Limb (tissue), 2 donors: ENCODE measurements around the gene RNF114.
"Not testable (repeated sequence)": the region's sequence is repeated elsewhere in the genome, so short reads cannot be mapped to it uniquely, and the experiment has no call there.

ENCODE experiments used
- DNase-seq, 2 donors: peaks; one replicate each; pipeline ENCODE4 v3.0.0-alpha.2; 2016; ENCODE audit errors: extremely low spot score in 2 of 2

RNF114 gene

DNA sequence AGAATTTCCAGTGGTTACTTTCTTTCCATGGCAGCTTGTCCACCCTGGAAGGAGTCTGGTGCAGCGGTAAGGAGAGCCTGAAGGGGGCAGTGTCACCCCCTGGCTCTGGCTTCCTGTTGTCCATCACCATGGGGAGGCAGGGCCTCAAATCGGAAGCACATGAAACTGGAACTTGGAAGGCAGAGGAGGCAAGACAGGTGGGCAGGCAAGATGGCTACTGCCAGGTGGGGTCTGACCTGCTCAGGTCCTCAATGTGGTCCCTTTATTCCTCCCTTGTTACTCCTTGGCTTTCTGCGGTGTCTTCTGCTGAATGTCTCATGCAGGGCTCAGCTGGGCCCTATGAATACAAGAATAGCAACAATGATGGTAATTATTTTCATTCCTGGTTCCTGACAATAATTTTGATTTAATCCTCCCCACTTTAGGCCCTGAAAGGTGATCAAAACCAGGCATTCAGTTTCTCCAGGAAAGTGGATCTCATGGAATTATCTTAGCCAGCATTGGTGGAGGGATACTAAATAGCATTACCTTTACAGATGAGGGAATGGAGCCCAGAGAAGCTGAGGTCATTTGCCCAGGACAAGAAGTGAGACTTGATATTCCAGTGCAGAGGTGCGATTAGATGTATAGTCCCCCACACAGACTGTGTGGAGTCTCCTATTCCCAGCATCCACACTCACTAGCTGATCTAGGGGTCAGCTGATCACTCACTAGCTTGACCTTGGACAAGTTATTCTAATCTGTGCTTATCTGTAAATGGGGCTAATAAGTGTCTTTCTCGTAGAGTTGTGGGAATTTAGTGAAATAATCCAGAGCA, 29.0 kb downstream of the RNF114 start:
- no peak for DNase-seq

DNA sequence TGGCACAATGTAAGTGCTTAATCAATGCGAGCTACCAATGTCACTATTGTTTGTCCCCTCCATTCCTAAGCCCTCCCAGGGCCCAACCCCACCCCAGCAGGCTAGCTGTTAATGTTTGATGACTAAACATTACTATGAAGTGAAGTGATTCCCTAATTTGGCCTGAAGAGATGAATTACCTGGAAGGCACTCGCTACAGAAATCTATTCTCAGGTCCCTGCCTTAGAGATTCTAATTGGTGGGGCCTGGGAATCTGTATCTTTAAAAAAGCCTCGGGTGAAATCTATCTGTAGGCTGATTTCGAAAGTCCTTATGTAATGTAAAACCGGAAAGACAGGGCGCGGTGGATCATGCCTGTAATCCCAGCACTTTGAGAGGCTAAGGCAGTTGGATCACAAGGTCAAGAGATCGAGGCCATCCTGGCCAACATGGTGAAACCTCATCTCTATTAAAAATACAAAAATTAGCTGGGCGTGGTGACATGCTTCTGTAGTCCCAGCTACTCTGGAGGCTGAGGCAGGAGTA, 29.6 kb downstream of the RNF114 start:
- DNase-seq, result no peak

DNA sequence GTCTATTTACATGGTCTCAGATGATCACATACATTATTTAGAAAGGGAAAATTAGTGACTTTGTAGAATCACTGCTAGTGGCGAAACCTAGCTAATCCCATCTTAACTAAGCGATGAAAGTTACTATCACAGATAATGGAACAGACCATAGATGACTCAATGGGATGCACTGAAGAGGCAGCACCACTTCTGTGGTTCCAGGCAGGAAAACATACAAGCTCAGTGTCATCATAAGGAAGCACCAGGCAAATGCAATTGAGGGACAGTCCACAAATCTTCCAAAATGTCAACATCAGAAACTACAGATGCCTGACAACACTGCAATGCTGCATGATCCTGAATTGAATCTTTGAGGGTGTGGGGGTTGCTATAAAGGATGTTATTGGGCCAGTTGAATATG, 30.7 kb downstream of the RNF114 start:
- no peak for DNase-seq

DNA sequence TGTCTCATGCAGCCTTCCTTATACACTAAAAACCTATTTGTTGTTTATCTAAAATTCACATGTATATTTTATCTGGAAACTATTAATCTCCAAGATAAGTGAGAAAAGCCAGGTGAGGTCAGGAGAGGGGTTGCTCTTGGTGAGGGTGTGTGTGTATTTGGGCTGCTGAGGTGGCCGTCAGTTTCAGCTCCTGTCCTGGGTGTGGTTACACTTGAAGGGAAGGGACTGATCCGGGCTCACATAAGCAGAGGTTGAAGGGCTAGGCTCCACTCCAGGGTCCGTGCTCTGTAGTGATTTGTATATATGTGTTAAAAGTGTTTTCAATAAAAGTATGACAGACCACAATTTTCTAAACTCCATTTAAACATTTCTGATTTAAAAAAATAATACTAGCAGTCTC, 33.0 kb downstream of the RNF114 start:
- no peak for DNase-seq

DNA sequence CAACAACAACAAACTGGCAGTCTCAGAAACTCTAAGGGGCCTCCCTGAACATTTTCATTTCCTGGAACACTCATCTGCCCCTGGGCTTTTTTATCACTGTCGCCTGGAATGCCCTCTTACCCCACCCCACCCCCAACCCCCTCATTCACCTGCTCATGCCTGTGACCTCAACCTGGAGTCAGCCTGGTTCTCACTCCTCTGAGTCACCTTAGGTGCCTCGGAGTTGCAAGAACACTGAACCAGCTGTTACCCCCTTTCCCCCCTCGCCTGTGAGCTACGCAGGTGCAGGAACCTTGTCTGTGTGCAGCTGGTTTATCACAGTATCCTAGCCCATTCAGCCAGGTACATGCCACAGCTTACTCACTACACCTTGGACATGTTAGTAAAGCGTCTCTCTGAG, 33.7 kb downstream of the RNF114 start:
- DNase-seq, result no peak

DNA sequence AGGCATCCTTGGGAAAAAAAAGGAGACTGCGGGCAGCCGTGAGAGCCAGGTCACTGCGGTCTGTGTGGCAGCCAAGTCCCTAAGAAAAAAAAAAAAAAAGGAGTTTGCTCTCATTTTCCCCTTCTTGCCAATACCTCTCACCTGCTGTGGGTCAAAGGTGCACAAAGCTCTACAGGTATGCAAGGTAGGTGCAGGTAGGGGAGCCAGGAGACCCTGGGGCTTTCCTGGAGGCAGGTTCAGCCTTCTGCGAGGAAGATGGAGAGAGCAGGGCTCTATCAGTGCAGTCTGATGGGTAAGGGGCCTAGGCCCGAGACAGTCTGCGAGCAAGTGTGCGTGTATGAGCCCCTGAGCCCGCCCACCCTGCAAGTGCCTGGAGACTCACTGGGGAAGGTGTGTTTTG, 34.3 kb downstream of the RNF114 start:
- no peak for DNase-seq

DNA sequence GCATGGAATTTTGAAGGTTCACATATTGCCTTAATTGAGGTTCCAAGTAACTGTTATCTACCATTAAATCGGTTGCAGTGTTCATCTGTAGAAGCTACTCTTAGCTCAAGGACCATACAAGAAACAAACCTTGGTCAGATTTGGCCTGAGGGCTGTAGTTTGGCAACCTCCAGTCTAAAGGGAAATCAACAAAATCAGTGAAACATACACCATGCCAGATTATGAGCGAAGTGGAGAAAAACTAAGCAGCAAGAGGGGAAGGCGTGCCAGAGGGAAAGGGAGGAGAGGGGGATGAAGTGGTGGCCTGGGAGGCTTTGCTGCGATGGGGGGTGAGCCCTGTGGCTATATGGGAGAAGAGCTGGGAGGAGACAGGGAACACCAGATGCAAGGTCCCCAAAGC, 37.8 kb downstream of the RNF114 start:
- DNase-seq, result no peak

DNA sequence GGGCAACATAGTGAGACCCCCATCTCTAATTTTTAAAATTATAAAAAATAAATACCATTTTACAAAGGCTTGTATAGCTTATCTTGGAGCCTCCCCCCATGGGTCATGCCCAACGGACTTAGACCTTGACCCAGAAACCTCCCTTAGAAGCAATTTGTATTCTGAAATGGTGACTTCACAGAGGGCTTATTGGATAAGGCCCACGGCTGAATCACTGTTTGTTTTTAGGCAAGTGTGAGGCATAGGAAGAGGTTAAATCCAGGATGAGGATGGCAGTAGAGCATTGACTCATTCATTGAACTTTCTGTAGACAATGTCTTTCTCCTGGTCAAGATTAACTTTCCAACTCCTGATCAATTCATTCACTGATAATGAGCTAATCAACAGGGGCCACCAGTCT, 40.3 kb downstream of the RNF114 start:
- DNase-seq, result no peak

DNA sequence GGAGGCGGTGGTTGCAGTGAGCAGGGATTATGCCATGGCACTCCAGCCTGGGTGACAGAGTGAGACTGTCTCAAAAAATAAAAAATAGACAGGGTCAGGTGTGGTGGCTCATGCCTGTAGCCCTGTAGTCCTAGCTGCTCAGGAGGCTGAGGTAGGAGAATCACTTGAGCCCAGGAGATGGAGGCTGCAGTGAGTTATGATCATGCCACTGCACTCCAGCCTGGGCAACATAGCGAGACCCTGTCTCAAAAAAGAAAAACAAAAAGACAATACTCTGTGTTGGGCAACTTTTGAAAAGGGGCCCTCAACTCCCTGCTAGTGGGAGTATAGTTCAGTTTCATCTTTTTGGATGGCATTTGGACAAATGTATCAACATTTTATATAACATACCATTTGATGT, 41.5 kb downstream of the RNF114 start:
- DNase-seq, result not testable (repeated sequence)

DNA sequence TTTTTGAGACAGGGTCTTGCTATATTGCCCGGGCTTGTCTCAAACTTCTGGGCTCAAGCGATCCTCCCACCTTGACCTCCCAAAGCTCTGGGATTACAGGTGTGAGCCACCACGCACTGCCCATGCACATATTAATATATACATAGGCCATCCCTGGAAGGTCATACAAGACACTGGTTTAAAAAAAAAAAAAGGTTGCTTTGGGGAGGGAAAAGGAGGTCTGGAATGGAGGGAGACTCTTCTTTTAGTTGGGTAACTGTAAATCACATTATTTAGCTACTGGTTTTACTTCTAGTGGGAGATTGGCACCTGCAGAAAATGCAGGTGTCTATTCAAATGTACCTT, 42.5 kb downstream of the RNF114 start:
- DNase-seq, result no peak

DNA sequence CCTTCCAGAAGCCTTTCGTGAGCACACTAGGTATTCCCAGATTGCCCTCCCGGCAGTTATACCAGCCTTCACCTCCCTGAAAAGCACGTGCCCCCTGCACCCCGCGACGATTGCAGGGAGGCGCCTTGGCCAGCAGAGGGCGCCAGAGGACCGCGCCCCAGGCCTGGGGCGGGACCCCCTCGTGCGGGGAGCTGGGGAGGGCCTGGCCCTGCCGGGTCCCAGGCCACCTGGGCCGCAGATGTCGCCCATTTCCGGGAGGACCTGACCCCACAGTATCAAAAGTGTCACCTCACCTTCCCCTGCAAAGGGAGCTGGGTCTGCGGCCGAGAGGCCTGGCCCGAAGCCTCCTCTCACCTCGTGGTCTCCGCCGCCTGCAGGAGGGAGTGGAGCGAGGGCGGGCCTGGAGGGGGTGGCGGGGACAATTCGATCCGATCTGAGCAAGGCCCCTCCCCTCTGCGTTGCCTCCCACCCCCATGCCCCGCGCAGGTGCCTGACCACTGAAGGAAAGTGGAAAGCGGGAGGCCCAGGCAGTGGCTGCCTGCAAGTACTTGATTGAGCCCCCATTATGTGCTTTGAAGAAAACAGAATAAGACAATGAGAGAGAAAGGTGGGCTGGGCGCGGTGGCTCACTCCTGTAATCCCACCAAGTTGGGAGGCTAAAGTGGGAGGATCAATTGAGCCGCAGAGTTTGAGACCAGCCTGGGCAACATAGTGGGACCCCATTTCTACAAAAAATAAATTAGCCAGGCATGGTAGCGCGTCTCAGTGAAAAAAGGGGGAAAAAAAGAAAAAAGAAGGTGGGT, 43.0 kb downstream of the RNF114 start:
- peak in 1 of 2 donors; percentile 85 for DNase-seq

DNA sequence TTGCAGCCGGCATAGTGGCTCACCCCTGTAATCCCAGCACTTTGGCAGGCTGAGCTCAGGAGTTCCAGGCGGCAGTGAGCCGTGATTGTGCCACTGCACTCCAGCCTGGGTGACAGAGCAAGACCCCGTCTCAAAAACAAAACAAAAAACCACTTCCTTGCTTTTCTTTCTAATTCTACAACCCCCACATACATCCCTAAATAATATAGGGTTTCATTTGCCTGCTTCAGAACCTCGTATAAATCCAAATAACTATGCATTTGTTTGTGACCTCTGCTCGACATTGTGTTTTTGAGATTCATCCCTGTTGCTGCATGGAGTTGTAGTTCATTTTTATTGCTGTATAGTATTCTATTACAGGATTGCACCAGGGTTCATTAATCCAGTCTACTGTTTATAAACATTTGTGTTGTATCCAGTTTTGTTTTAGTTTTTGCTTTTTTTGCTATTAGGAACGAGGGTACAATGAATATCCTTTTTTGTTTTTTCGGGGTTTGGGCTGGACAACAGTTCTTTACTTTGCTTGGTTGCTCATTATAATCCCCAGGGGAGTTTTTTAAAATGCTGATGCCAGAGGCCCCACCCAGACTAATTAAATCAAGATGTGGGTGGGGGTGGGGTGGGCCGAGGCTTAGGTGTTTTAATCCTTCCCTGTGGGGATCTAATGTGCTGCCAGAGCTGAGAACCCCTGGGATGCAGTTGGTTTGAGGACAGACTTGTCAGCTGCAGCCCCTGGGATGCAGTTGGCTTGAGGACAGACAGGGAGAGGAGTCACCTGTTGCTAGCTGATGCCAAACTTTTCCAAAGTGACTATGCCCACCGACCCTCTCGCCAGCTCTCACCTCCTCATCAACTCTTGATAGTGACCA, 44.2 kb downstream of the RNF114 start:
- DNase-seq, result peak in 1 of 2 donors; percentile 34

DNA sequence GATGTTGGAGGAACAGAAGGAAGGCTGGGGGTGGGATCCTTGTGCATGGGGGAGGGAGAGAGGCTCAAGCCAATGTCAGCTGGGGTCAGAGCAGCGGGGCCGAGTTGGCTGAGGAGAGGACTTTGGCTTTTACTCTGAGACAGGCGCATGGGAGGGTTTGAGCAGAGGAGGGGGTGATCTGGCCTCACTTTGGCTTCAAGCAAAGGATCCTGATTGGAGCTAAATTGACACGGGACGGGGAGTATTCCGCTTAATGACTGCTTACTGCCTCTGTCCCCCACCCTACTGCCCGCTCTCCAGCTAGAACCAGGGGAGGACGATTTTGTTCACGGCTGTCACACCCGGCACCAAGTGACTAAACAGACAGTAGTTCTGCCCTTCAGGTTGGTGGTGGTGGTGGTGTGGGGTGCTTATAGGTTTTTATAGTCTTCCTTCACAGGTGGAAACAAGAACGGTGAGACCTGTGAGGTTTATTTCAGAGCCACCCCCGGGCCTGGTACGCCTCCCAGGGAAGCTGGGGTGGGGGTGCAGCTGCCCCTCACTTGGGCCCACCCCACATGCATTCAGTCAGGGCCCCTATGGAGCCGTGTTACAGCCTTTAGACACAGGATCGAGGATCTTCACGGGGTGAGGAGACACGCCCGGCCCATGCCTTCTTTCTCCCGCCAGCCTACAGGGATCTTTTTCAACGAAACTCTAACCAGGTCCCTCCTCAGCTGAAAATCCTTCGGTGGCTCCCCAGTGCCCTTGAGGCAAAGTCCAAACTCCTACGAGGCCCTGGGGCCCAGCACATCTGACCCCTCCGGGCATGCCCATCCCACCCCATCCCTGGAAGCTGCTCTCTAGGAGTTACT, 45.2 kb downstream of the RNF114 start:
- no peak for DNase-seq

DNA sequence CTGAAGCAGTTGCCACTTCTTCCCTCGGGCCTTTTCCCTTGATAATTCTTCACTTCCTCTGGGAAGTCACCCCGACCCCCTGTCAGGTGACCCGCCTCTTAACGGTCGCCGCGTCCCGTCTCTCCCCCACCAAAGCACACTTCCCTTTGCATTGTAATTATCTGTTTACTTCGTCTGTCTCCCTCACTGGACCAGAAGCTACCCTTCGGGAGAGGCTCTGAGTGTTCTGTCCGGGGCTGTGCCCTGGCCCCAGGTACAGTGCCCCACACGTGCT, 45.8 kb downstream of the RNF114 start:
- no peak for DNase-seq

DNA sequence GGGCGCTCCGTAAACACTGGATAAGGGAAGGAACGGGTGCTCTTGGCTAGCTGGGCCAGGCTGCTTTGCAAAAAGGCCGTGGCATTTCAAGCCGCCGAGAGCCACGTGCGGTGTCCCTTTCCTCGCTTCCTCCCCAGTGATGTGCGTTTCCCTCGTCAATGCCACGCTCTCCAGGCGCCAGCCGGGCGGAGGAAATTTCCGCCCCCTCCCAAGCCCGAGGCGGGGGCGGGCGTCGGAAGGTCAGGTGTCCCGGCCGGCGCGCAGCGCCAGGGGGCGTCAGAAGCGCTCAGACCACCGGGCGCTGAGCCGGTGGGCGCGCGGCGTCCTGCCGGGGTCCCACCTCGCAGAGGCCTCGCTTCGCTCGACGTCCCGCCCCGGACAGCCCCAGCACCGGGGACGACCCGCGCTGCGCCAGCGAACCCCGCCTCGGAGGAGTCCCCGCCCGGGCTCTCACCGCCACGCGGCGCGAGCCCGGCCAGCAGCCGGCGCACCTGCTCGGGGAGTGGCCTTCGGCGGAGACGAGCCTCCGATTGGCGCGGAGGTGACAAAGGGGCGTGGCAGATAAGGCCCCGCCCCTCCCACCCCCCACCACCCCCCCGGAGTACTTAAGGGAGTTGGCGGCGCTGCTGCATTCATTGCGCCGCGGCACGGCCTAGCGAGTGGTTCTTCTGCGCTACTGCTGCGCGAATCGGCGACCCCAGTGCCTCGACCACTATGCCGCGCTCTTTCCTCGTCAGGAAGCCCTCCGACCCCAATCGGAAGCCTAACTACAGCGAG, 46.3 kb downstream of the RNF114 start, which contains the start of gene SNAI1:
Gene SNAI1 (plus strand): TSS at position 635 of the 777 bp plus-strand sequence. CDS start 80 bp downstream, at position 715.
- DNase-seq, result peak; percentile 90 to 93

DNA sequence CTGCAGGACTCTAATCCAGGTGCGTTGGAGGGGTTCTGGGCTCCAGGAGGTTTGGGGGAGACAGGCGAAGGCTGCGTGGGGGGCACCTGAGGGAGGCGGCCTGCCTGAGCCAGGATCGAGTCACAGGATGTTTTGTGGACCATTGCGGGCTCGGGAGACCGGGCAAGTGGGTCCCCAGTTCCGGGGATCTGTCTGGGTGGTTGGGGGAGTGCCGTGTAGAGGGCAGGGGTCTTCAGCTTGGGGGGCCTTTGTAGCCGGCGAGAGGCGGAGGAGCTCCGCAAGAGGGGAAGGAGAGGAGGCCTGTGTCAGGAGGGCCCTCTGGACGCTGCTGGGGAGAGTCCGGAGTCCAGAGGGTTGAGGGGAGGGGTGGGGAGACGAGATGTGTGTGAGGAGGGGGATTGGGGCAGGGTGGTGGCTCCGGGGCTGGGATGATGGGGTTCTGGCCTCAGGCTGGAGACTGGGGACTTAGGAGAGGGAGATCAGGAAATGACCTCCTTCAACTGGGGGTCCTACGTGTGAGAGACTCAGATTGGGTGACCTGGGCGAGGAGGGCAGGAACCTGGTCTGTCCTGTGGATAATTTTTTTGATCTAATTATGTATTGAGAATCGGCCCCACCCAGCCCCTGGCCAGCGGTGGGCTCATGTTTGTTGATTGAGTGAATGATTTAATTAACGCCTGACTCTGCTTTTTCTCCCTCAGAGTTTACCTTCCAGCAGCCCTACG, 47.1 kb downstream of the RNF114 start:
- DNase-seq, result no peak

DNA sequence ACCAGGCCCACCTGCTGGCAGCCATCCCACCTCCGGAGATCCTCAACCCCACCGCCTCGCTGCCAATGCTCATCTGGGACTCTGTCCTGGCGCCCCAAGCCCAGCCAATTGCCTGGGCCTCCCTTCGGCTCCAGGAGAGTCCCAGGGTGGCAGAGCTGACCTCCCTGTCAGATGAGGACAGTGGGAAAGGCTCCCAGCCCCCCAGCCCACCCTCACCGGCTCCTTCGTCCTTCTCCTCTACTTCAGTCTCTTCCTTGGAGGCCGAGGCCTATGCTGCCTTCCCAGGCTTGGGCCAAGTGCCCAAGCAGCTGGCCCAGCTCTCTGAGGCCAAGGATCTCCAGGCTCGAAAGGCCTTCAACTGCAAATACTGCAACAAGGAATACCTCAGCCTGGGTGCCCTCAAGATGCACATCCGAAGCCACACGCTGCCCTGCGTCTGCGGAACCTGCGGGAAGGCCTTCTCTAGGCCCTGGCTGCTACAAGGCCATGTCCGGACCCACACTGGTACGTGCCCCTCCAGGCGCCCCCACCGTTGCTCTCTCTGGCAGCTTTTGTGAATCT, 47.7 kb downstream of the RNF114 start:
- peak in 1 of 2 donors; percentile 48 for DNase-seq

DNA sequence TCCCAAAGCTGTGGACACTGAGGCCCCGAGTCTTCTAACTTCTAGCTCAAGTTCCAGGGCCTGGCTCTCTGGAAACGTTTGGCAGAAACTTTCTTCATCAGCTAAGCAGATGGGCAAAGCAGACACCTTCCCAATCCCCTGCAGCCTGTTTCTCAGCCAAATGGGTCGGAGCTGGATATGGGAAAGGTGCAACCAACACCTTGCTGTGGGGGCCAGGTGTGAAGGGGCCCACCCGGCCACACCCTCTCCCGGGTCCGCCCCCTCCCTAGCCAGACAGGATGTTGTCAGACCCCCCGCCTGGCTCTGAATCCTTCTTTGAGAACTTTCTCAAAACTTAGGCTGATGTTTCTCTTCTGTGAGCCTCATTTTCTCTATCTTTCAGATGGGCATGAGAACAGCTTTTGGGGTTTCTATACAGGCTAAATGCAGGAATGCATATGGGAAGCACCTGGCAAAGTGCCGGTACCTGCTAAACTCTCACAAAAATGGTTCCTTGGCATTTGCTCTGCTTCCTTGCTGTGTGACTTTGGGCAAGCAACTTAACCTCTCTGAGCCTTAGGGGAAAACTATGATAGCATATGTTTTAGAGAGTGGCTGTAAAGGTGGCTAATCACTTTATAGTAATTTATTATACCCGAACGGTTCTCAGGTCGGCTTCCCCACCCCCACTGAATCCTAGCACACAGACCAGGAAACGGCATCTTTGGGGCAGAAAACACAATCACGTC, 48.4 kb downstream of the RNF114 start:
- DNase-seq, result no peak
